Measurements from ENCODE around the gene CA7.
"Not testable (repeated sequence)": the region's sequence is repeated elsewhere in the genome, so short reads cannot be mapped to it uniquely, and the experiment has no call there.

CA7 gene

DNA sequence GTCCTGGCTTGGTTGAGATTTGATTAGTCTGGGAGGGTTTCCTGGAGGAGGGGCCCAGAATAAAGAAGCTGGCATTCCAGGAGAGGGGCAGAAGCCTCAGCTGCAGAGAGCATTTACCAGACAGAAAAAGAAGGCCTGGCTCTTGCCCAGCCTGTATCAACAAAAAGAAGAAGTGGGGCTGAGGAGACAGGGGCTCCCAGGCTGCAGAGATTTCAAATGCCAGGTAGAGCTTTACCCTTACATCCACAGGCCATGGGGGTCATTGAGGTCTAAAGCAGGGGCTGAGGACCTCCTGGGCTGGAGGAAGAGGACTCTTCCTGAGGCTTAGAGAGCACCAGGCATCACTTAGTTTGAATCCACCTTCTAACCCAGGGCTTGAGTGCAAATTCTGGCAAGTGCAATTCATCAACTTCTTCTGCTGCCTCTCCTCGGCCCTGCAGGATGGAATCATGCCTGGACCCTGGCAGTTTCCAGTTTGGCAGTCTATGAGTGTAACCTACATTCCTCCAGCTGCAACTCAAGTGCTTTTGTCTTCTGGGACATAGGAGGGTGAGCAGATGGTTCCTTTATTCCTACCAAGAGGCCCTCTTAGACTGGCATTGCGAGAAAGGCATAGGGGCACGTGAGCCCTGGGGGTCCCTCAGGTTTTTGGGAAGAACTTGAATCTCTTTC, 15.3 kb downstream of the CA7 start:
- Histone ChIP-seq H3K9me3 (ENCODE audit: insufficient read depth, low read depth, low read length) (no peaks in the 10 kb centered on the region), H3K4me1 (ENCODE audit: insufficient read depth, low read length) (no peaks in the 10 kb centered on the region), H3K9ac (ENCODE audit: low read depth, low read length) (no peak overlapping the region), H3K36me3 (ENCODE audit: insufficient read depth, low read depth, low read length) (no peaks in the 10 kb centered on the region), H3K4me3 (ENCODE audit: low read length) (no peak overlapping the region), H3K27me3 (ENCODE audit: insufficient read depth, low read length) (no peaks in the 10 kb centered on the region), H3K27ac (ENCODE audit: low read length) (no peak overlapping the region)

DNA sequence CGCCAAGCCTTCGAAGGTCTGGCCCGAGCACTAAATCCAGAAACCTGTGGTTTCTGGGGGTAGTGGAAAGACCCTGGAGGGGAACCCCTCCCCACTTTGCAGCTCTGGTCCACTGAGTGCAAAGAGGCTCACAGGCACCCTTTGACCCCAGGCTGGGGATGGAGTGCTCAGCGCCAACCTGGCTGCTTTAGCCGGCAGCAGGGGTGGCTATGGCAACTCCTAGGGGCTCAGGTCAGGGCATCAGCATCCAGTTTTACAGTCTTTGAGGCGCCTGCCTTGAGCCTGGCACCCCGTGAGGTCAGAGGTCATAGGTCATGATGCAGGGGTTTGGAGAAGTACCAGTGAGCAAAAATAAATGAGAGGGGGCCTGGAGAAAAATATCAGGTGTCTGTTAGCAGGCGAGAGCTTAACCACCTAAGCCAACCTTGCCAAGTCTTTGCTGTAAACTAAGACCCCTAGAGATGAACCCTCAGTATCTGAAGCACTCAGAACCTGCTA, 17.9 kb downstream of the CA7 start:
- H3K27ac ChIP-seq (ENCODE audit: low read length): no peak overlapping the region
- no peaks in the 10 kb centered on the region for H3K27me3 ChIP-seq (ENCODE audit: insufficient read depth, low read length)
- no peak overlapping the region for H3K4me3 ChIP-seq (ENCODE audit: low read length)
- no peaks in the 10 kb centered on the region for H3K9me3 ChIP-seq (ENCODE audit: insufficient read depth, low read depth, low read length)
- H3K9ac ChIP-seq (ENCODE audit: low read depth, low read length): no peak overlapping the region
- H3K4me1 ChIP-seq (ENCODE audit: insufficient read depth, low read length): no peaks in the 10 kb centered on the region
- H3K36me3 ChIP-seq (ENCODE audit: insufficient read depth, low read depth, low read length): no peaks in the 10 kb centered on the region

DNA sequence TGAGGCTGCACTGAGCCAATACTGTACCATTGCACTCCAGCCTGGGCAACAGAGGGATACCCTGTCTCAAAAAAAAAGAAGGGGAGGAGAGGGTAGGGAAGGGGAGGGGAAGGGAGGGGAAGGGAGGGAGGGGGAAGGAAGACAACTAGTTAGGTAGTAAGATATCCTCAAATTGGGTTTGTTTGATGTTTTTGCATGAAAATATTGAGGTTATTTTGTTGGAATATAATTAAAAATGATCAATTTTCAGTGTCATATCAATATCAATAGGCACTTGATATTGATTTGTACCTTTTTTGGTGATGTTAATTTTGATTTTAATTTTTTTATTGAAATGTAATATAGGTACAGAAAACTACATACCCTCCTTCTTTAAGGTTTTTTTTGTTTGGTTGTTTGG, 19.5 kb downstream of the CA7 start:
- H3K36me3 ChIP-seq (ENCODE audit: insufficient read depth, low read depth, low read length): no peaks in the 10 kb centered on the region
- no peak overlapping the region for H3K27ac ChIP-seq (ENCODE audit: low read length)
- no peaks in the 10 kb centered on the region for H3K9me3 ChIP-seq (ENCODE audit: insufficient read depth, low read depth, low read length)
- H3K4me3 ChIP-seq (ENCODE audit: low read length): no peak overlapping the region
- H3K4me1 ChIP-seq (ENCODE audit: insufficient read depth, low read length): no peaks in the 10 kb centered on the region
- no peak overlapping the region for H3K9ac ChIP-seq (ENCODE audit: low read depth, low read length)
- no peaks in the 10 kb centered on the region for H3K27me3 ChIP-seq (ENCODE audit: insufficient read depth, low read length)

DNA sequence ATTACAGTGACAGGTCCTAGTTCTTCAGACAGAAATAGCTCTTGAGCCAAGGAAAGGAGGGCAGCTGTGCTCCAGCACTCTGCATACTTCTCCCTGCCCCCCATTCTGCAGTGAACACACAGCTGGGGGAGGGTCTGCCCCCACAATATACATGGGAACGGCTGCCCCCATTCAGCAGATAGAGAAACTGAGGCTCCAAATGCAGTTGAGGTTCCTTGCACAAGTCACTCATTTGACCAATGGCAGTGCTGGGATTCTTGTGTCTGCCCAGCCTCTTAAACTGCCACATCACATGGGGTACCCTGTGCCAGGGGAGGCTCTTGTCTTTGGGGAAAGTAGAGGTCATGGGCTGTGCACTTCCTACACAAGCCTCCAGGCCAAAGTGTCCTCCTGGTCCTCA, 25.2 kb downstream of the CA7 start:
- no peaks in the 10 kb centered on the region for H3K27me3 ChIP-seq (ENCODE audit: insufficient read depth, low read length)
- no peaks in the 10 kb centered on the region for H3K4me1 ChIP-seq (ENCODE audit: insufficient read depth, low read length)
- no peak overlapping the region for H3K4me3 ChIP-seq (ENCODE audit: low read length)
- no peak overlapping the region for H3K9ac ChIP-seq (ENCODE audit: low read depth, low read length)
- H3K36me3 ChIP-seq (ENCODE audit: insufficient read depth, low read depth, low read length): no peaks in the 10 kb centered on the region
- H3K27ac ChIP-seq (ENCODE audit: low read length): no peak overlapping the region
- H3K9me3 ChIP-seq (ENCODE audit: insufficient read depth, low read depth, low read length): no peaks in the 10 kb centered on the region

DNA sequence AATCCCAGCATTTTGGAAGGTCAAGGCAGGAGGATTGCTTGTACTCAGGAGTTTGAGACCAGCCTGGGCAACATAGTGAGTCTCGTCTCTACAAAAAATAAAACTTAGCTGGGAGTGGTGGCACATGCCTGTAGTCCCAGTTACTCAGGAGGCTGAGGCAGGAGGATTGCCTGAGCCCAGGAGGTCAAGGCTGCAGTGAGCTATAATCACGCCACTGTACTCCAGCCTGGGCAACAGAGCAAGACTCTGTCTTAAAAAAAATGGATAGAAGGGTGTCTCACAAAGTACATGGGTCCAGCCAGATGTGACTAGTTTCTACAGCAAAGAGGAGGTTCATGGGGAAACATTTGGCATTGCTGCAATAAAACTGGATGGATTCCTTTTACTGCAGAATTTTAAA, 27.1 kb downstream of the CA7 start:
- not testable (repeated sequence) for H3K9me3 ChIP-seq (ENCODE audit: insufficient read depth, low read depth, low read length); H3K27ac ChIP-seq (ENCODE audit: low read length); H3K4me3 ChIP-seq (ENCODE audit: low read length); H3K4me1 ChIP-seq (ENCODE audit: insufficient read depth, low read length); H3K9ac ChIP-seq (ENCODE audit: low read depth, low read length); H3K36me3 ChIP-seq (ENCODE audit: insufficient read depth, low read depth, low read length); H3K27me3 ChIP-seq (ENCODE audit: insufficient read depth, low read length)

DNA sequence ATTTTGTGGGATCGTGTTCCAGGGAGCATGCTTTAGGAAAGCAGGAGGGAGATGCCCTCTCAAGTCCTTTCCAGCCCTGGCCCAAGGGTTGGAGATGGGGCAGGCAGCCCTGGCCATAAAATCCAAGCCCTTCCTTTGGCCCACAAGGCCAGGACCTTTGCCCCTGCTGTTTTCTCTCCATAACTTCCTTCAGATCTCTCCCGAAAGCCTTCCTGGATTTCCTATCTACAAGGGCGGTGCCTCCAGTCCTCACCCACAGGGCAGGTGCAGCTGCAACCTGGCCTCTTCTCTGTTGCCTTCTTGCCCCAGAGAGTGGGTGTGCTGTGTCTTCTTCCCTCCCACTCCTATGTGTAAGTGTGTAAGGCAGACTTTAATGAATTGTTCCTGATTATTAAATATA, 27.6 kb downstream of the CA7 start:
- H3K36me3 ChIP-seq (ENCODE audit: insufficient read depth, low read depth, low read length): no peaks in the 10 kb centered on the region
- H3K27me3 ChIP-seq (ENCODE audit: insufficient read depth, low read length): no peaks in the 10 kb centered on the region
- no peaks in the 10 kb centered on the region for H3K9me3 ChIP-seq (ENCODE audit: insufficient read depth, low read depth, low read length)
- no peak overlapping the region for H3K9ac ChIP-seq (ENCODE audit: low read depth, low read length)
- H3K27ac ChIP-seq (ENCODE audit: low read length): no peak overlapping the region
- H3K4me3 ChIP-seq (ENCODE audit: low read length): no peak overlapping the region
- no peaks in the 10 kb centered on the region for H3K4me1 ChIP-seq (ENCODE audit: insufficient read depth, low read length)

DNA sequence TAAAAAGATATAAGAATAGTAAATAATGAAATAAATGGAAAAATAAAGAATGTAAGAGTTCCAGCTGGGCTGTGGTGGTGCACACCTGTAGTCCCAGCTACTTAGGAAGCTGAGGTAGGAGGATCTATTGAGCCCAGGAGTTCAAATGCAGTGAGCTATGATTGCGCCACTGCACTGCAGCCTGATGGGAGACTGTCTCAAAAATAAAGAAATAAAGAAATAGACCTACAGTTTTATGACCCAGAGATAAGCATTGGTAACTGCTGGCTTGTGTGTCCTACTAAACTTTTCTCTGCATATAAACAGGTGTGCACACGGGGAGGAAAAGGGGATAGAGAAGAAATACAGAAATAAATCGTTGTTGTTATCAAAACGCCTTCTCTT, 28.3 kb downstream of the CA7 start:
- H3K27me3 ChIP-seq (ENCODE audit: insufficient read depth, low read length): no peaks in the 10 kb centered on the region
- peak overlapping the region; percentile 72 for H3K4me3 ChIP-seq (ENCODE audit: low read length)
- no peaks in the 10 kb centered on the region for H3K9me3 ChIP-seq (ENCODE audit: insufficient read depth, low read depth, low read length)
- H3K4me1 ChIP-seq (ENCODE audit: insufficient read depth, low read length): no peaks in the 10 kb centered on the region
- peak overlapping the region; percentile 68; the same call in 1 of the 2 replicates for H3K9ac ChIP-seq (ENCODE audit: low read depth, low read length)
- no peak overlapping the region for H3K27ac ChIP-seq (ENCODE audit: low read length)
- no peaks in the 10 kb centered on the region for H3K36me3 ChIP-seq (ENCODE audit: insufficient read depth, low read depth, low read length)

DNA sequence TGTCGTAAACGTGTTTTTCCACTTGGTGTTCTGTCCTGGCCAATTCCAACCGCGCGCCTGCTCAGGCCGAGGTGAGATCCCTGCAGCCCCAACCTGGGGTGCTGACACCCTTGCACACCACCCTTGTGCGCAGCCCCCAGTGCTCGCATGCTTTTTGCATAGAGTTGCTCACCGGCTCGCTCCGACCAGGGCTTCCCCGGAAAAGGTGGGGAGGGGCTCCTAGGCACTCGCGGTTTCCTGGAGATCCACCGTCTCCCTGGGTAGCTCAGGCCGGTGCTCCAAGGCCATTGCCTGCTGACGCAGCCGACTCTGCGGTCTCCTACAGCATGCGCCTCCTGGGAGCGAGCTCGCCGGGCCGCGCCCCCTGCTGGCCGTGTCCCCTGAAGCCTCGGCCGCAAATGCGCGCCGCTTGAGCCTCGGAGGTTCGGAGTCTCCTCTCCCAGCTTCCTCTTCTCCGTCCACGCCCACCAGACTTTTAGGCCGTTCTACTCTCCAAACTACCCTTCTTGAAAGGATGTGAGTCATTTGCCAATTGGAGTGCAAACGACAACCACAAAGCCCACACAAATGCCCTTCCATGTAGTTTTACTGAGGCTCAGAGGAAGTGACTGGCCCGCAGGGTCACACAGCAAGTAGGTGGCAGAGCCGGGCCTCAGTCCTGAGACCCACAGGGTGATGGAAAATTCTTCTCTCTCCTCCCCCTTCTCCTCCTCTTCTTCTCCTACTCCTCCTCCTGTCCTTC, 28.9 kb downstream of the CA7 start:
- no peaks in the 10 kb centered on the region for H3K9me3 ChIP-seq (ENCODE audit: insufficient read depth, low read depth, low read length)
- H3K9ac ChIP-seq (ENCODE audit: low read depth, low read length): peak overlapping the region; percentile 68; the same call in 1 of the 2 replicates
- H3K27me3 ChIP-seq (ENCODE audit: insufficient read depth, low read length): no peaks in the 10 kb centered on the region
- peak overlapping the region; percentile 72 for H3K4me3 ChIP-seq (ENCODE audit: low read length)
- H3K4me1 ChIP-seq (ENCODE audit: insufficient read depth, low read length): no peaks in the 10 kb centered on the region
- H3K27ac ChIP-seq (ENCODE audit: low read length): no peak overlapping the region
- H3K36me3 ChIP-seq (ENCODE audit: insufficient read depth, low read depth, low read length): no peaks in the 10 kb centered on the region

DNA sequence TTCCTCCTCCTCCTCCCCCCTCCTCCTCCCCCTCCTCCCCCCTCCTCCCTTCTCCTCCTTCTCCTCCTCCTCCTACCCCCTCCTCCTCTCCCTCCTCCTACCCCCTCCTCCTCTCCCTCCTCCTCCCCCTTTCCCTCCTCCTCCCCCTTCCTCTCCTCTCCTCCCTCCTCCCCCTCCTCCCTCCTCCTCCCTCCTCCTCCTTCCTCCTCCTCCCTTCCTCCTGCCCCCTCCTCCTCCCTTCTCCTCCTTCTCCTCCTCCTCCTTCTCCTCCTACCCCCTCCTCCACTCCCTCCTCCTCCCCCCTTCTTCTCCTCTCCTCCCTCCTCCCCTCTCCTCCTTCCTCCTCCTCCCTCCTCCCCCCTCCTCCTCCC, 29.5 kb downstream of the CA7 start:
- H3K36me3 ChIP-seq (ENCODE audit: insufficient read depth, low read depth, low read length): no peaks in the 10 kb centered on the region
- no peaks in the 10 kb centered on the region for H3K27me3 ChIP-seq (ENCODE audit: insufficient read depth, low read length)
- H3K9me3 ChIP-seq (ENCODE audit: insufficient read depth, low read depth, low read length): no peaks in the 10 kb centered on the region
- H3K4me1 ChIP-seq (ENCODE audit: insufficient read depth, low read length): no peaks in the 10 kb centered on the region
- H3K4me3 ChIP-seq (ENCODE audit: low read length): no peak overlapping the region
- no peak overlapping the region for H3K9ac ChIP-seq (ENCODE audit: low read depth, low read length)
- no peak overlapping the region for H3K27ac ChIP-seq (ENCODE audit: low read length)

DNA sequence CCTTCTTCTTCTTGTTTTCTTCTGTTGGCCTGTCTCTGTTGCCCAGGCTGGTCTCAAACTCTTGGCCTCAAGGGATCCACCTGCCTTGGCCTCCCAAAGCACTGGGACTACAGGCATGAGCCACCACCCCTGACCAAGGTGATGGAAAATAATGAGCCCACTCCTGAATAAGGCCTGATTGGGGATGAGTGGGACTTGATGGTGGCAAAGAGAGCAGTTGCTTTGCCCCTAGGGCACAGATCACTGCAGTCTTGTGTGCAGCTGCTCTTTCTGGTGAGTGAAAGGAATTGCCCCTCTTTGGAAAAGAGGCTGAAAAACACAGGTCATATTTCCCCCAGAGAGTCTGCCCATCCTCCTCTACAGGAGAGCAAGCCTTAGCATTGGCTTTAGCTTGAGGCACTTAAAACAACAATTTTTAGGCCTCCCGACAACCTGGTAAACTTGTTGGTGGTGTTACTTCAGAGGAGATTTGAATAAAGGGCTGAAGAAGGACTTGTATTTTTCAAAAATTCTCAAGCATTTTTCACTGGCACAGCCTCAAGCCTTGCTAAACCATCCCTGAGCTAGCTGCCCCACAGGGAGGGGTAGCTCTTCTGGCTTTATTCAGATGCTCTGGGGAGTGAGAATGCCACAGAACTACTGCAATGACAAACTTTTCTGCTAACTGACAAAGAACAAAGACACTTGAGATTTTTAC, 30.0 kb downstream of the CA7 start:
- H3K9me3 ChIP-seq (ENCODE audit: insufficient read depth, low read depth, low read length): no peaks in the 10 kb centered on the region
- no peak overlapping the region for H3K27ac ChIP-seq (ENCODE audit: low read length)
- no peak overlapping the region for H3K4me3 ChIP-seq (ENCODE audit: low read length)
- H3K27me3 ChIP-seq (ENCODE audit: insufficient read depth, low read length): no peaks in the 10 kb centered on the region
- H3K36me3 ChIP-seq (ENCODE audit: insufficient read depth, low read depth, low read length): no peaks in the 10 kb centered on the region
- H3K4me1 ChIP-seq (ENCODE audit: insufficient read depth, low read length): no peaks in the 10 kb centered on the region
- no peak overlapping the region for H3K9ac ChIP-seq (ENCODE audit: low read depth, low read length)

DNA sequence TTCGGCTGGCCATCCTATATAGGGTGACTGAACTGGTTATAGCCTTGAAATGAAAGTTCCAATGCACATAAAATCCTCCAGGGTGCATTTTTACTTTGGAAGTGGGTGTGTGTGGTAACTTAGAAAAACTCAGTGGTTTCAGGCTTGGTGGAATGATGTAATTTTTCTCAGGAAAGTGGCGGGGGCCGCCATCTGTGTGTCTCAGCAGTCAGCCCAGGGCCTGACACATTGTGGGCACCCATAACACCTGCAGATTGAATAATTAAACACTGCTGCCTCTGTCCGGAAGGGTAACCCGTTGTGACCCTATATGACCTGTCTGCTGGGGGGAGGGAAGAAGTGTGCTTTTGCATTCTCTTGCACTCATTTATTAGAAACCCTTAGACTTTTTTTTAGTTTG, 33.9 kb downstream of the CA7 start:
- no peaks in the 10 kb centered on the region for H3K36me3 ChIP-seq (ENCODE audit: insufficient read depth, low read depth, low read length)
- H3K9me3 ChIP-seq (ENCODE audit: insufficient read depth, low read depth, low read length): no peaks in the 10 kb centered on the region
- H3K4me3 ChIP-seq (ENCODE audit: low read length): no peak overlapping the region
- peaks cover 4% of the 10 kb centered on the region; the same call in 1 of the 2 replicates for H3K27me3 ChIP-seq (ENCODE audit: insufficient read depth, low read length)
- no peaks in the 10 kb centered on the region; the same call in 1 of the 2 replicates for H3K4me1 ChIP-seq (ENCODE audit: insufficient read depth, low read length)
- no peak overlapping the region for H3K9ac ChIP-seq (ENCODE audit: low read depth, low read length)
- no peak overlapping the region for H3K27ac ChIP-seq (ENCODE audit: low read length)

All from iPS-20b (cell line).